Activated naive CD8-positive, alpha-beta T cell treated with anti-CD3 and anti-CD28 coated beads, Interleukin-2, amount 50 U/mL, for 16 hours (primary cell): Measurements from ENCODE around the gene CACNA1B.
"Not testable (repeated sequence)": the region's sequence is repeated elsewhere in the genome, so short reads cannot be mapped to it uniquely, and the experiment has no call there.

Source experiments
- DNase-seq: peaks from one replicate; pipeline ENCODE4 v3.0.0-alpha.2; 2020; ENCODE audit warnings: low read depth, low spot score

Gene CACNA1B

GRCh38 chr9:138115506-138115905, 237.9 kb downstream of the CACNA1B start:
- no peak for DNase-seq

GRCh38 chr9:138116521-138116920, 238.9 kb downstream of the CACNA1B start:
- no peak for DNase-seq

GRCh38 chr9:138117101-138117750, 239.6 kb downstream of the CACNA1B start:
- no peak for DNase-seq

- no peak for DNase-seq
Observed at GRCh38 chr9:138117836-138118235, 240.3 kb downstream of the CACNA1B start.

DNA sequence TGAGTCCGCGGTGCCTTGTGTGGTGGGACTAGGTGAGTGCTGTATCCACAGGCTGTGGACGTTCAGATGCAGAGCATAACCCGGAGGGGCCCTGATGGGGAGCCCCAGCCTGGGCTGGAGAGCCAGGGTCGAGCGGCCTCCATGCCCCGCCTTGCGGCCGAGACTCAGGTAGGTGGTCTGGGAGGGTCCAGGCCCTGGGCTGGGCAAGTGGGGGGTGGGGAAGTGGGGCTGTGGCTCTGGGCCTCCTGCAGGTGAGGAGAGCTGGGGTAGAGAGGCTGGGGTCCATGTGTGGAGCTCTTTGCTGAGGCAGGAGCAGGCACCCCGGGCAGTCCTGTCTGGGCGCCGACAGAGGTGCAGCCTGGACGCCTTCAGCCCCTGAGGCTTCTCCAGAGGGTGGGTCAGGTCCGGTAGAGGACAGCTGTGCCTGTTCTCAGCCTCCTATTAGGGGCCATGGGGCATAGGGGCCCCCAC, 241.1 kb downstream of the CACNA1B start:
- DNase-seq = no peak

DNA sequence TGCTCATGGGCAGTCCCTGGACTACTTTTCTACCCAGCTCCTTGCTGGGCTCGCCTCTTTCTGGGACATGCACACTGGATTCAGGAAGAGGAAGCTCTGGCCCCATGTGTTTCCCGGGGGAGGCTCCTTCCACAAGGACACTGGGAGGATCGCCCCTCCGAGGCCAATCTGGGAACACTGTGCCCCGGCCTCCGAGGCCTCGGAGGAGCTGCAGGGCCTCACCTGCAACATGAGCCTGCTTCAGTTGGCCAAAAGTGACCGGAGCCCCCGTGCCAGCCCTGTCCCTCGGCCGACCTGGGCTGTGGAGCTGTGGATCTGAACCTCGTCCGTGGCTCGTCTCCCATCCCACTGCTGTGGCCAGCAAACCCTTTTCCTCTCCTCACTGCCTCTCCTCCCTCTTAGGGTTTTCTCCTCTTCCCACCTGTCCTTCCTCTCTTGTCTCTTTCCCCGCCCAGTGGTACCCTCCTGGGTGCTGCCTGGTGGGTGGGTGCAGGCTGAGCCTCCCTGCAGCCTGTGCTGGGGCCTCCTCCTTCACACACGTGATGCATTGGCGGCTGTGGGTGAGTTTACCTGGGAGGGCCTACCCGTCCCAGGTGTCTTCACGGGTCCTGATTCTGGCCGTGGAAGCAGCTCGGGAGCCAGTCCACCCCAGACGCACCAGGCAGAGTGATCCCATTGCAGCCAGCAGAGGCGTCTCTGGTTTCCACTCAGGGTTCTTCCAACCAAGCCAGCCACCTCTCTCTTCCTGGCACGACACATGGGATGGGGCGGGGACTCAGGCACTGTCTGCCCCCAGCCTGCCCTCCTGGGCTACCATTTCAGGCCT, 241.8 kb downstream of the CACNA1B start:
- DNase-seq = no peak

DNA sequence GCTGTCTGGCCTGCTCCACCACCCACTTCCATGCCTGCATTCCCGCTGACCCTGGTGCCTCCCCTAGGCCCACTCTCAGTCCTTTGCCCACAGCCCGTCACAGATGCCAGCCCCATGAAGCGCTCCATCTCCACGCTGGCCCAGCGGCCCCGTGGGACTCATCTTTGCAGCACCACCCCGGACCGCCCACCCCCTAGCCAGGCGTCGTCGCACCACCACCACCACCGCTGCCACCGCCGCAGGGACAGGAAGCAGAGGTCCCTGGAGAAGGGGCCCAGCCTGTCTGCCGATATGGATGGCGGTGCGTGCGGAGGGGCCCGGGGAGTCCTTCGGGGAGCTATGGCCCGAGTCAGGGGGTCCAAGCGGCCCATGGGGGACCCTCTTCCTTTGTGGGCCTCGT, 242.5 kb downstream of the CACNA1B start:
- no peak for DNase-seq

- no peak for DNase-seq
Observed at GRCh38 chr9:138120511-138121437, 243.2 kb downstream of the CACNA1B start.

DNA sequence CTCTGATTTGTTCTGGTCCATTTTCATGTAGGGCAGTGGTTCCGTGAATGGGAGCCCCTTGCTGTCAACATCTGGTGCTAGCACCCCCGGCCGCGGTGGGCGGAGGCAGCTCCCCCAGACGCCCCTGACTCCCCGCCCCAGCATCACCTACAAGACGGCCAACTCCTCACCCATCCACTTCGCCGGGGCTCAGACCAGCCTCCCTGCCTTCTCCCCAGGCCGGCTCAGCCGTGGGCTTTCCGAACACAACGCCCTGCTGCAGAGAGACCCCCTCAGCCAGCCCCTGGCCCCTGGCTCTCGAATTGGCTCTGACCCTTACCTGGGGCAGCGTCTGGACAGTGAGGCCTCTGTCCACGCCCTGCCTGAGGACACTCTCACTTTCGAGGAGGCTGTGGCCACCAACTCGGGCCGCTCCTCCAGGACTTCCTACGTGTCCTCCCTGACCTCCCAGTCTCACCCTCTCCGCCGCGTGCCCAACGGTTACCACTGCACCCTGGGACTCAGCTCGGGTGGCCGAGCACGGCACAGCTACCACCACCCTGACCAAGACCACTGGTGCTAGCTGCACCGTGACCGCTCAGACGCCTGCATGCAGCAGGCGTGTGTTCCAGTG, 244.0 kb downstream of the CACNA1B start:
- DNase-seq = no peak

DNA sequence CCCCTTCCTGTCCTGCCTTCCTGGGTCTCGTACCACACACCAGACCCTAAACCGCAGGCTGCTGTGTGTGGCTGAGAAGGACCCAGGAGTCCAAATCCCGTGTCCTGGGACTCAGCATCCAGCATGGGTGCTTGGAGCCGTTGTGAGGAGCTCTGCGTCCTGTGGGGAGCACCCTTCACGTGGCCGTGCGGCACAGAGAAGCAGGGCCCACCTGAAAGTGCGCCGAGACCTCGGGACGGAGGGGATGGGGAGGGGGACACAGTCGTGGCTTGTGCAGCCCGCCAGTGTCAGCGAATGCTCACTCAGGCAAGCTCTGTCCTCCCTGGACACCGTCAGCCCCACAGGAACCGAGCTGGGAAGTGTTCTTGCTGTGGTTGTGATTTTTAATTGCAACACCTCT, 244.6 kb downstream of the CACNA1B start:
- no peak for DNase-seq

DNA sequence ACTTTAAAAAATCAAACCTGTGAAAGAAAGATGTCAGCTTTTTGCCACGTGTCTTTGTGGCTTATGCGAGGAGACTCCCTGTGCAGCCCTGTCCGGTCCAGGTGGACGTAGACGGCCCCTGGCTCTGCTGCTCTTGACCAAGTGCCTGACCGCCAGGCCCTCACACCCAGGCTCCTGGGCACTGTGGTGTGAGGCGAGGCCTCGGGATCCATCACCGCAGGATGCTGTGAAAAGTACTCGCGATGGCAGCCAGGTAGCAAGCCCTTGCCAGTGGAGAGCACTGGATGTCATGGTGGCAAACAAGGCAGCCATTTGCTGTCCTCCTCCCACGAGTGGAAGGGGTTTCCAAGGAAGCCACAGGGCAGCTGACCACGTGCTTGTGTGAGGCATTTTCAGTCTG, 245.1 kb downstream of the CACNA1B start:
- no peak for DNase-seq

- DNase-seq = no peak
Observed at GRCh38 chr9:138123086-138123485, 245.5 kb downstream of the CACNA1B start.

DNA sequence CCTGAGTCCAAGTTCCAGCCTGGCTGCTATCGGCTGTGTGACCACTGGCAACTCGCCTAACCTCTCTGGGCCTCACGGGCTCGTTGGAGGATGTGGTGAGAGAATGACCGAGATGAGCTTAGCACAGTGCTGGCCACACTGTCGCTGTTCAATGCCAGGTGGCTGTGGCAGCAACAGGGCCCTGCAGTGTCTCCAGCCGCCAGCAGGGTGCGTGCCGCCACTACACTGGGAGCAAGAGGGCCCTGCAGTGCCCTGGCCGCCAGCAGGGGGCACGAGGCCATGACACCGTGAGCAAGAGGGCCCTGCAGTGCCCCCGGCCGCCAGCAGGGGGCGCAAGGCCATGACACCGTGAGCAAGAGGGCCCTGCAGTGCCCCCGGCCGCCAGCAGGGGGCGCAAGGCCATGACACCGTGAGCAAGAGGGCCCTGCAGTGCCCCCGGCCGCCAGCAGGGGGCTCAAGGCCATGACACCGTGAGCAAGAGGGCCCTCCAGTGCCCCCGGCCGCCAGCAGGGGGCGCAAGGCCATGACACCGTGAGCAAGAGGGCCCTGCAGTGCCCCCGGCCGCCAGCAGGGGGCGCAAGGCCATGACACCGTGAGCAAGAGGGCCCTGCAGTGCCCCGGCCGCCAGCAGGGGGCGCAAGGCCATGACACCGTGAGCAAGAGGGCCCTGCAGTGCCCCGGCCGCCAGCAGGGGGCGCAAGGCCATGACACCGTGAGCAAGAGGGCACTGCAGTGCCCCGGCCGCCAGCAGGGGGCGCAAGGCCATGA, 248.7 kb downstream of the CACNA1B start:
- not testable (repeated sequence) for DNase-seq

GRCh38 chr9:138126858-138127584, 249.4 kb downstream of the CACNA1B start:
- DNase-seq = not testable (repeated sequence)

- not testable (repeated sequence) for DNase-seq
Observed at GRCh38 chr9:138128027-138128426, 250.4 kb downstream of the CACNA1B start.

DNA sequence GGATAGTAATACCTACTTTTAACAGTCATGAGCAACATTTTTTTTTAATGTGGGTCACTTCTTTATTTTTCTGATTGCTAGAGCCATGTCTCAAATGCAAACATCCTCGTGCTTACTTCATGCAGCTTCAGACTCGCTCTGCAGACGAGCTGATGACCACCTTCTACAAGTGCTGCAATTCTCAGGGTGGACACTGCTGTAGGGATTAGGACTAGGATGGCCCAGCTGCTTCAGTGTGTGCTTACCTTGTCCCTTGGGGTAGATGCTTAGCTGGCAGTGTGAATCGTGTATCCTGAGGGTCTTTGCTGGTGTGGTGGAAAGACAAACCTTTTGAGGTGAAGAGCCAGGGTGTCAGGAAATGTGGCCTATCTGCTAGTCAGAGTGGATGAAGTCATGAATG, 251.7 kb downstream of the CACNA1B start:
- not testable (repeated sequence) for DNase-seq

GRCh38 chr9:138132946-138133705, 255.5 kb downstream of the CACNA1B start:
- not testable (repeated sequence) for DNase-seq

GRCh38 chr9:138134581-138134980, 257.0 kb downstream of the CACNA1B start:
- not testable (repeated sequence) for DNase-seq

DNA sequence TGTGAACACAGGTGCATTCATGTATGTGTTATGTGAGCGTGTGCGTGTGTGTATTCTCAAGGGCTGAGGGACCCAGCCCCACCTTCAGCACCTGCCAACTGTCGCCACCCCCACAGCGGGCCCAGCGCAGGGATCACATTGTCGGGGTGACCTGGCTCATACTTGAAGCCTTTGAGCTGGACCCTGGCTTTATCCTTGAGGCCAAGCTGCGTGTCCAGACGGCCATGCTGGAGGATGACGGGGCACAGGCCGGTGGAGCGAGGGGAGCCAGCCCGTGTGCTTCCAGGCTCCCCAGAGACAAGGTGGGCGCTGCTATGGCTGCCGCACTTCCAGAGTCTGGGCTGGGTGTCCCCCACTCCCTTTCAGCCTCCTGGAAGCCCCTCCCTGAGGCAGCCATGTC, 261.5 kb downstream of the CACNA1B start:
- DNase-seq = not testable (repeated sequence)
